Gastroesophageal sphincter (tissue), 4 donors: ENCODE data around the gene SGTA. TPM values are rescaled to one million over a fixed set of nuclear protein-coding genes. Genes with fewer than 3 reads are reported as not detected.

ENCODE experiments used
- ATAC-seq: fragments of 150-250 bp; one replicate; pipeline ENCODE4 v1.9.1; 2016; ENCODE audit warnings: mild to moderate bottlenecking, moderate library complexity
- H3K27ac ChIP-seq, 4 donors: fragments of 200-600 bp; sonication (generic) in 3 of 4; 1 replicate in 3 of 4; 2 replicates in 1 of 4; pipeline ENCODE4 v1.5.1; 2016 to 2019
- H3K27me3 ChIP-seq: fragments of 200-600 bp; sonication (generic); one replicate; pipeline ENCODE4 v1.5.1; 2019
- H3K36me3 ChIP-seq, 2 donors: fragments of 200-600 bp; sonication (generic); one replicate each; pipeline ENCODE4 v1.5.1; 2019; ENCODE audit warnings: control low read depth in 1 of 2
- H3K4me1 ChIP-seq, 3 donors: fragments of 200-600 bp; sonication (generic); 1 replicate in 2 of 3; 2 replicates in 1 of 3; pipeline ENCODE4 v1.5.1; 2016 to 2019; ENCODE audit warnings: control low read depth in 2 of 3
- H3K4me3 ChIP-seq, 2 donors: fragments of 200-600 bp; sonication (generic); one replicate each; pipeline ENCODE4 v1.5.1; 2019; ENCODE audit warnings: mild to moderate bottlenecking in 1 of 2, moderate library complexity in 1 of 2
- H3K9me3 ChIP-seq, 3 donors: fragments of 200-600 bp; sonication (generic); one replicate each; pipeline ENCODE4 v1.5.1; 2017 to 2019; ENCODE audit warnings: control low read depth in 2 of 3
- CTCF ChIP-seq, 4 experiments: fragments of 200-600 bp in 2 of 4; fragments of 450-650 bp in 2 of 4; sonication (generic) in 1 of 4; IDR thresholded peaks; one replicate each; pipeline ENCODE4 v1.5.1; 2017 to 2019; ENCODE audit warnings: antibody characterized with exemption in 4 of 4, mild to moderate bottlenecking in 2 of 4, moderate library complexity in 2 of 4
- EP300 ChIP-seq: sonication (generic); formaldehyde crosslinking; IDR thresholded peaks from one replicate; pipeline ENCODE4 v1.6.1; 2017; ENCODE audit warnings: antibody characterized with exemption, mild to moderate bottlenecking
- POLR2A ChIP-seq, 2 donors: fragments of 450-650 bp; IDR thresholded peaks; one replicate each; pipeline ENCODE4 v1.6.1; 2017; ENCODE audit warnings: antibody characterized with exemption in 2 of 2, mild to moderate bottlenecking in 2 of 2, moderate library complexity in 1 of 2
- POLR2AphosphoS5 ChIP-seq: sonication (generic); formaldehyde crosslinking; IDR thresholded peaks from one replicate; pipeline ENCODE4 v1.6.1; 2017; ENCODE audit warnings: antibody characterized with exemption
- WGBS, 2 donors: methylation state at CpG; one replicate each; pipeline ENCODE4 v1.1.5; 2018; ENCODE audit warnings: low coverage in 1 of 2; 5-methylcytosine and 5-hydroxymethylcytosine counted together
- total RNA-seq, 4 donors: library from RNA; depleted of rRNA; stranded (reverse); fragments of >200 nt; gene quantifications; one replicate each; pipeline ENCODE4 v1.1.0, GENCODE V29; 2016

The SGTA gene
- total RNA-seq, 4 donors from 2014 or later = 45.3 to 65.5 (median 47.2) TPM

GRCh38 chr19:2816641-2817040, 33.6 kb upstream of the SGTA start:
- ATAC-seq = no peak
- Histone ChIP-seq H3K27me3 (no peaks in the 10 kb centered on the region), H3K9me3 (no peaks in the 10 kb centered on the region), H3K27ac (no peak overlapping the region), H3K36me3 (peaks cover 0 to 35% of the 10 kb centered on the region in 2 donors), H3K4me3 (no peak overlapping the region), H3K4me1 (peaks cover 0 to 14% (median 4%) of the 10 kb centered on the region in 3 donors)
- WGBS, 2 donors = 66 to 85% methylated on average over 5 to 10 of the region's 16 CpGs
- TF ChIP-seq CTCF (IDR thresholded peaks at IDR 0.05) = no peak
- no peak for TF ChIP-seq POLR2A (IDR thresholded peaks at IDR 0.05)
- no peak for TF ChIP-seq POLR2AphosphoS5
- TF ChIP-seq EP300 = no peak

DNA sequence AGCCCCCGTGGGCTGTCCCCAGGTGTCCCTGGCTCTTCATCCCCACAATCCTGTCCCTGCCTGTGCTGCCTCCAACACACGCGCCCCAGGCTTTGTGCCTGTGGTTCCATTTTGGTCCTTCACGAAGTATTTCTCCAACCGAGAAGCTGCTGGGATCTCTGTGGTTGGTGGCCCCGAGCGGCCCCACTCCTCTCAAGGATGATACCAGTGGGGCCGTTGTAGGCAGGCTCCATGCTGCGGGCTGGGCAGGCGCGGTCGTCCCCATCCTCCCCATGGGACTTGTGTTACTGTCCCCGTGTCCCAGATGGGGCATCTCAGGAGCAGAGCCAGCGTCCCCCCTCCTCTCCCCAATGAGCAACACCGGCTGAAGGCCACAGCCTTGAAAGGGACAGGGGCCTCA, 32.9 kb upstream of the SGTA start:
- no peak for TF ChIP-seq EP300
- TF ChIP-seq POLR2AphosphoS5 = no peak
- no peak for TF ChIP-seq CTCF (IDR thresholded peaks at IDR 0.05)
- TF ChIP-seq POLR2A (IDR thresholded peaks at IDR 0.05) = no peak
- Histone ChIP-seq H3K9me3 (no peaks in the 10 kb centered on the region), H3K27ac (no peak overlapping the region), H3K36me3 (peaks cover 0 to 43% of the 10 kb centered on the region in 2 donors), H3K27me3 (no peaks in the 10 kb centered on the region), H3K4me3 (no peak overlapping the region), H3K4me1 (peaks cover 0 to 10% (median 2%) of the 10 kb centered on the region in 3 donors)
- ATAC-seq = no peak
- 60 to 88% methylated on average over 1 to 4 of the region's 15 CpGs for WGBS, 2 donors

- peaks cover 0 to 50% of the 10 kb centered on the region in 2 donors for H3K36me3 ChIP-seq
- TF ChIP-seq POLR2AphosphoS5 (no peak), EP300 (no peak), CTCF (IDR thresholded peaks at IDR 0.05) (no peak), POLR2A (IDR thresholded peaks at IDR 0.05) (no peak)
- no peak overlapping the region for H3K4me3 ChIP-seq
- peaks cover 0 to 2% (median 0%) of the 10 kb centered on the region in 3 donors for H3K4me1 ChIP-seq
- H3K9me3 ChIP-seq = no peaks in the 10 kb centered on the region
- 100% methylated on average over 1 of the region's 13 CpGs; no CpG with 5 or more reads in 1 of the 2 donors for WGBS, 2 donors
- ATAC-seq = no peak
- H3K27ac ChIP-seq = no peak overlapping the region
- H3K27me3 ChIP-seq = no peaks in the 10 kb centered on the region
Measured at GRCh38 chr19:2815191-2815614, 32.1 kb upstream of the SGTA start.

GRCh38 chr19:2814426-2814825, 31.4 kb upstream of the SGTA start:
- Histone ChIP-seq H3K9me3 (no peaks in the 10 kb centered on the region), H3K4me3 (no peak overlapping the region), H3K36me3 (peaks cover 0 to 58% of the 10 kb centered on the region in 2 donors), H3K27me3 (no peaks in the 10 kb centered on the region), H3K27ac (no peak overlapping the region), H3K4me1 (no peaks in the 10 kb centered on the region)
- TF ChIP-seq POLR2AphosphoS5 = no peak
- no peak for ATAC-seq
- WGBS, 2 donors = no CpG with 5 or more reads among the region's 11 CpGs

GRCh38 chr19:2813235-2814160, 30.4 kb upstream of the SGTA start:
- no peak for ATAC-seq
- WGBS, 2 donors = 70% methylated on average over 2 of the region's 35 CpGs; no CpG with 5 or more reads in 1 of the 2 donors
- Histone ChIP-seq H3K9me3 (no peaks in the 10 kb centered on the region), H3K4me3 (no peak overlapping the region), H3K27me3 (no peaks in the 10 kb centered on the region), H3K36me3 (peaks cover 0 to 67% of the 10 kb centered on the region in 2 donors), H3K4me1 (no peaks in the 10 kb centered on the region), H3K27ac (no peak overlapping the region)
- TF ChIP-seq POLR2A (IDR thresholded peaks at IDR 0.05) (no peak), EP300 (no peak), POLR2AphosphoS5 (no peak), CTCF (IDR thresholded peaks at IDR 0.05) (no peak)
